Neural cell (in vitro differentiated cells): ENCODE measurements around the gene NPAS2.

Experiments
- EZH2 ChIP-seq: fragments of 200-600, 300-800 bp; shearing (Covaris generic), sonication (generic); IDR thresholded peaks from 2 replicates; pipeline ENCODE4 v1.6.1; 2014; ENCODE audit warnings: antibody characterized with exemption, low read length, borderline replicate concordance, mild to moderate bottlenecking; ENCODE audit not compliant: insufficient read depth, poor library complexity, severe bottlenecking
- POLR2AphosphoS5 ChIP-seq: IDR thresholded peaks from 2 replicates; pipeline ENCODE4 v1.6.1; 2012
- RAD21 ChIP-seq: fragments of 450-650 bp; conservative IDR thresholded peaks from 2 replicates; pipeline ENCODE4 v1.6.1; 2014; ENCODE audit warnings: antibody characterized with exemption, mild to moderate bottlenecking, moderate library complexity
- SMC3 ChIP-seq: fragments of 450-650 bp; conservative IDR thresholded peaks from 2 replicates; pipeline ENCODE4 v1.6.1; 2014; ENCODE audit warnings: antibody characterized with exemption, mild to moderate bottlenecking, moderate library complexity; ENCODE audit not compliant: poor library complexity
- TAF1 ChIP-seq: IDR thresholded peaks from 2 replicates; pipeline ENCODE4 v1.6.1; 2012; ENCODE audit warnings: low read depth
- TF ChIP-seq, protein P1 (sequence below): fragments of 450-650 bp; IDR thresholded peaks from 2 replicates; pipeline ENCODE4 v1.5.1; 2014; ENCODE audit warnings: antibody characterized with exemption, mild to moderate bottlenecking, moderate library complexity; ENCODE audit not compliant: poor library complexity, severe bottlenecking
- TF ChIP-seq, protein P2 (sequence below): IDR thresholded peaks from 2 replicates; pipeline ENCODE4 v1.6.1; 2012; ENCODE audit warnings: borderline replicate concordance

DNA sequence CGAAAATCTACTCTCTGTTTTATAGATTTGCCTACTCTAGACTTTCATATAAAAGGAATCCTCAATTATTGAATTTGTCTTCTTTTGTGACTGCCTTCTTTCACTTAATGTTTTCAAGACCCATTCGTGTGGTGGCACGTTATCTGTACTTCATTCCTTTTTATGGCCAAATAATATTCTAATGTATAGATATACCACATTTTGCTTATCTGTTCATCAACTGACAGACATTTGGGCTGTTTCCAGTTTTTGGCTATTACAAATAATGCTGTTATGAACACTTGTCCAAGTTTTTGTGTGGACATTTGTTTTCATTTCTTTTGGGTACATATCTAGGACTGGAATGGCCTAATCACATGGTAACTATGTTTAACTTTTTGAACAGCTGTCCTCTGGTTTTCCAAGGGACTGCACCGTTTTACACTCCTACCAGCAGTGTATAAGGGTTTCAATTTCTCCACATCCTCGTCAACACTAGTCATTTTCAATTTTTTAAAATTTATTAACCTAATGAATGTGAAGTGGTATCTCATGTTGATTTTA is 9.3 kb upstream of the NPAS2 start:
- TF ChIP-seq, protein P1, sequence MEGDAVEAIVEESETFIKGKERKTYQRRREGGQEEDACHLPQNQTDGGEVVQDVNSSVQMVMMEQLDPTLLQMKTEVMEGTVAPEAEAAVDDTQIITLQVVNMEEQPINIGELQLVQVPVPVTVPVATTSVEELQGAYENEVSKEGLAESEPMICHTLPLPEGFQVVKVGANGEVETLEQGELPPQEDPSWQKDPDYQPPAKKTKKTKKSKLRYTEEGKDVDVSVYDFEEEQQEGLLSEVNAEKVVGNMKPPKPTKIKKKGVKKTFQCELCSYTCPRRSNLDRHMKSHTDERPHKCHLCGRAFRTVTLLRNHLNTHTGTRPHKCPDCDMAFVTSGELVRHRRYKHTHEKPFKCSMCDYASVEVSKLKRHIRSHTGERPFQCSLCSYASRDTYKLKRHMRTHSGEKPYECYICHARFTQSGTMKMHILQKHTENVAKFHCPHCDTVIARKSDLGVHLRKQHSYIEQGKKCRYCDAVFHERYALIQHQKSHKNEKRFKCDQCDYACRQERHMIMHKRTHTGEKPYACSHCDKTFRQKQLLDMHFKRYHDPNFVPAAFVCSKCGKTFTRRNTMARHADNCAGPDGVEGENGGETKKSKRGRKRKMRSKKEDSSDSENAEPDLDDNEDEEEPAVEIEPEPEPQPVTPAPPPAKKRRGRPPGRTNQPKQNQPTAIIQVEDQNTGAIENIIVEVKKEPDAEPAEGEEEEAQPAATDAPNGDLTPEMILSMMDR, result no peak
- TF ChIP-seq, protein P2, sequence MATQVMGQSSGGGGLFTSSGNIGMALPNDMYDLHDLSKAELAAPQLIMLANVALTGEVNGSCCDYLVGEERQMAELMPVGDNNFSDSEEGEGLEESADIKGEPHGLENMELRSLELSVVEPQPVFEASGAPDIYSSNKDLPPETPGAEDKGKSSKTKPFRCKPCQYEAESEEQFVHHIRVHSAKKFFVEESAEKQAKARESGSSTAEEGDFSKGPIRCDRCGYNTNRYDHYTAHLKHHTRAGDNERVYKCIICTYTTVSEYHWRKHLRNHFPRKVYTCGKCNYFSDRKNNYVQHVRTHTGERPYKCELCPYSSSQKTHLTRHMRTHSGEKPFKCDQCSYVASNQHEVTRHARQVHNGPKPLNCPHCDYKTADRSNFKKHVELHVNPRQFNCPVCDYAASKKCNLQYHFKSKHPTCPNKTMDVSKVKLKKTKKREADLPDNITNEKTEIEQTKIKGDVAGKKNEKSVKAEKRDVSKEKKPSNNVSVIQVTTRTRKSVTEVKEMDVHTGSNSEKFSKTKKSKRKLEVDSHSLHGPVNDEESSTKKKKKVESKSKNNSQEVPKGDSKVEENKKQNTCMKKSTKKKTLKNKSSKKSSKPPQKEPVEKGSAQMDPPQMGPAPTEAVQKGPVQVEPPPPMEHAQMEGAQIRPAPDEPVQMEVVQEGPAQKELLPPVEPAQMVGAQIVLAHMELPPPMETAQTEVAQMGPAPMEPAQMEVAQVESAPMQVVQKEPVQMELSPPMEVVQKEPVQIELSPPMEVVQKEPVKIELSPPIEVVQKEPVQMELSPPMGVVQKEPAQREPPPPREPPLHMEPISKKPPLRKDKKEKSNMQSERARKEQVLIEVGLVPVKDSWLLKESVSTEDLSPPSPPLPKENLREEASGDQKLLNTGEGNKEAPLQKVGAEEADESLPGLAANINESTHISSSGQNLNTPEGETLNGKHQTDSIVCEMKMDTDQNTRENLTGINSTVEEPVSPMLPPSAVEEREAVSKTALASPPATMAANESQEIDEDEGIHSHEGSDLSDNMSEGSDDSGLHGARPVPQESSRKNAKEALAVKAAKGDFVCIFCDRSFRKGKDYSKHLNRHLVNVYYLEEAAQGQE, result no peak
- TF ChIP-seq TAF1 (no peak), POLR2AphosphoS5 (no peak), SMC3 (no peak), RAD21 (no peak), EZH2 (no peak)
